HG03175 (cell line): ENCODE measurements around the gene PARVA.
"Not testable (repeated sequence)": the region's sequence is repeated elsewhere in the genome, so short reads cannot be mapped to it uniquely, and the experiment has no call there.

Experiments used
- ATAC-seq: cut with Tn5 transposase; IDR thresholded peaks from one replicate; pipeline ENCODE4 v1.9.1; 2021; ENCODE audit warnings: mild to moderate bottlenecking, moderate library complexity; ENCODE audit not compliant: unreplicated experiment

The PARVA gene

GRCh38 chr11:12496181-12497025, 119.0 kb downstream of the PARVA start:
- ATAC-seq, result no peak

- ATAC-seq, result no peak
Measured at GRCh38 chr11:12497431-12497830, 120.1 kb downstream of the PARVA start.

GRCh38 chr11:12499071-12499470, 121.7 kb downstream of the PARVA start:
- no peak for ATAC-seq

GRCh38 chr11:12502046-12502445, 124.7 kb downstream of the PARVA start:
- ATAC-seq, result no peak

GRCh38 chr11:12503039-12503484, 125.7 kb downstream of the PARVA start:
- no peak for ATAC-seq

GRCh38 chr11:12503886-12504285, 126.5 kb downstream of the PARVA start:
- ATAC-seq, result no peak

GRCh38 chr11:12505183-12505582, 127.8 kb downstream of the PARVA start:
- no peak for ATAC-seq

GRCh38 chr11:12506404-12506921, 129.1 kb downstream of the PARVA start:
- ATAC-seq, result no peak

GRCh38 chr11:12507391-12507790, 130.0 kb downstream of the PARVA start:
- no peak for ATAC-seq

- ATAC-seq, result no peak
Measured at GRCh38 chr11:12508151-12508751, 130.9 kb downstream of the PARVA start.

- no peak for ATAC-seq
Measured at GRCh38 chr11:12509371-12509770, 132.0 kb downstream of the PARVA start.

- ATAC-seq, result no peak
Measured at GRCh38 chr11:12512132-12512531, 134.8 kb downstream of the PARVA start.

- ATAC-seq, result no peak
Measured at GRCh38 chr11:12512826-12513395, 135.5 kb downstream of the PARVA start.

- ATAC-seq, result no peak
Measured at GRCh38 chr11:12516387-12517105, 139.2 kb downstream of the PARVA start.

GRCh38 chr11:12517306-12517705, 139.9 kb downstream of the PARVA start:
- no peak for ATAC-seq

- ATAC-seq, result no peak
Measured at GRCh38 chr11:12517741-12518140, 140.4 kb downstream of the PARVA start.

- ATAC-seq, result no peak
Measured at GRCh38 chr11:12518606-12519385, 141.4 kb downstream of the PARVA start.

- ATAC-seq, result no peak
Measured at GRCh38 chr11:12520054-12520453, 142.7 kb downstream of the PARVA start.

GRCh38 chr11:12520576-12520975, 143.2 kb downstream of the PARVA start:
- not testable (repeated sequence) for ATAC-seq

GRCh38 chr11:12523180-12523924, 146.0 kb downstream of the PARVA start:
- no peak for ATAC-seq
